Measurements from ENCODE around the gene ZNF354C.

DNA sequence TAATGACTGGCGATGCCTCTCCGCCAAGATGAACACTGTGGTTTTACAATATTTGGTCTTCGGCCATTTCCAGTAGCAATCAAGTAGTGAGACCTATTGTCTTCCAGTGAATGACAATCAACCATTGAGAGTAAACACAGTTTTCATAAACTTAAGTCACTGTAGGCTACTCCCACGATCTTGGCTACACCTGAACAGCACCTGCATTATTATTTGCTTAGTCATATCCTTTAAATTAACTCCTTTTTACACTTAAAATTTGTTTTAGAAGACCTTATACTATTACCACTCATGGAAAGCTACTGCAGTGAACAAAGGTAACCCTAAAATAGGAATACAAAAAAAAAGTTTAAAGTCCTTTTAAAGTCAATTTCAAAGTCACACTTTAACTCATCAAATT lies 58.2 kb downstream of the ZNF354C start:
- TF ChIP-seq, protein P1, sequence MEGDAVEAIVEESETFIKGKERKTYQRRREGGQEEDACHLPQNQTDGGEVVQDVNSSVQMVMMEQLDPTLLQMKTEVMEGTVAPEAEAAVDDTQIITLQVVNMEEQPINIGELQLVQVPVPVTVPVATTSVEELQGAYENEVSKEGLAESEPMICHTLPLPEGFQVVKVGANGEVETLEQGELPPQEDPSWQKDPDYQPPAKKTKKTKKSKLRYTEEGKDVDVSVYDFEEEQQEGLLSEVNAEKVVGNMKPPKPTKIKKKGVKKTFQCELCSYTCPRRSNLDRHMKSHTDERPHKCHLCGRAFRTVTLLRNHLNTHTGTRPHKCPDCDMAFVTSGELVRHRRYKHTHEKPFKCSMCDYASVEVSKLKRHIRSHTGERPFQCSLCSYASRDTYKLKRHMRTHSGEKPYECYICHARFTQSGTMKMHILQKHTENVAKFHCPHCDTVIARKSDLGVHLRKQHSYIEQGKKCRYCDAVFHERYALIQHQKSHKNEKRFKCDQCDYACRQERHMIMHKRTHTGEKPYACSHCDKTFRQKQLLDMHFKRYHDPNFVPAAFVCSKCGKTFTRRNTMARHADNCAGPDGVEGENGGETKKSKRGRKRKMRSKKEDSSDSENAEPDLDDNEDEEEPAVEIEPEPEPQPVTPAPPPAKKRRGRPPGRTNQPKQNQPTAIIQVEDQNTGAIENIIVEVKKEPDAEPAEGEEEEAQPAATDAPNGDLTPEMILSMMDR (IDR thresholded peaks at IDR 0.05; ENCODE audit: insufficient read depth, low read length): no peak
- no peak for TF ChIP-seq POLR2AphosphoS5 (IDR thresholded peaks at IDR 0.05; ENCODE audit: low read depth)
- TF ChIP-seq, protein P2, sequence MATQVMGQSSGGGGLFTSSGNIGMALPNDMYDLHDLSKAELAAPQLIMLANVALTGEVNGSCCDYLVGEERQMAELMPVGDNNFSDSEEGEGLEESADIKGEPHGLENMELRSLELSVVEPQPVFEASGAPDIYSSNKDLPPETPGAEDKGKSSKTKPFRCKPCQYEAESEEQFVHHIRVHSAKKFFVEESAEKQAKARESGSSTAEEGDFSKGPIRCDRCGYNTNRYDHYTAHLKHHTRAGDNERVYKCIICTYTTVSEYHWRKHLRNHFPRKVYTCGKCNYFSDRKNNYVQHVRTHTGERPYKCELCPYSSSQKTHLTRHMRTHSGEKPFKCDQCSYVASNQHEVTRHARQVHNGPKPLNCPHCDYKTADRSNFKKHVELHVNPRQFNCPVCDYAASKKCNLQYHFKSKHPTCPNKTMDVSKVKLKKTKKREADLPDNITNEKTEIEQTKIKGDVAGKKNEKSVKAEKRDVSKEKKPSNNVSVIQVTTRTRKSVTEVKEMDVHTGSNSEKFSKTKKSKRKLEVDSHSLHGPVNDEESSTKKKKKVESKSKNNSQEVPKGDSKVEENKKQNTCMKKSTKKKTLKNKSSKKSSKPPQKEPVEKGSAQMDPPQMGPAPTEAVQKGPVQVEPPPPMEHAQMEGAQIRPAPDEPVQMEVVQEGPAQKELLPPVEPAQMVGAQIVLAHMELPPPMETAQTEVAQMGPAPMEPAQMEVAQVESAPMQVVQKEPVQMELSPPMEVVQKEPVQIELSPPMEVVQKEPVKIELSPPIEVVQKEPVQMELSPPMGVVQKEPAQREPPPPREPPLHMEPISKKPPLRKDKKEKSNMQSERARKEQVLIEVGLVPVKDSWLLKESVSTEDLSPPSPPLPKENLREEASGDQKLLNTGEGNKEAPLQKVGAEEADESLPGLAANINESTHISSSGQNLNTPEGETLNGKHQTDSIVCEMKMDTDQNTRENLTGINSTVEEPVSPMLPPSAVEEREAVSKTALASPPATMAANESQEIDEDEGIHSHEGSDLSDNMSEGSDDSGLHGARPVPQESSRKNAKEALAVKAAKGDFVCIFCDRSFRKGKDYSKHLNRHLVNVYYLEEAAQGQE (IDR thresholded peaks at IDR 0.05; ENCODE audit: insufficient replicate concordance, low read depth): no peak
- no peak for TF ChIP-seq SPI1 (IDR thresholded peaks at IDR 0.05; ENCODE audit: borderline replicate concordance, low read depth)
